Gastrocnemius medialis (tissue), 4 donors: Measurements from ENCODE around the gene GRIK2.
"Not testable (repeated sequence)": the region's sequence is repeated elsewhere in the genome, so short reads cannot be mapped to it uniquely, and the experiment has no call there.

ENCODE experiments used
- POLR2A ChIP-seq, 2 donors: fragments of 450-650 bp; IDR thresholded peaks; one replicate each; pipeline ENCODE4 v1.6.1; 2017; ENCODE audit warnings: antibody characterized with exemption in 2 of 2, mild to moderate bottlenecking in 2 of 2, moderate library complexity in 2 of 2
- TF ChIP-seq, protein P1 (sequence below), 5 experiments: fragments of 450-650 bp in 3 of 5; fragments of 200-600 bp in 2 of 5; sonication (generic) in 2 of 5; IDR thresholded peaks in 4 of 5; conservative IDR thresholded peaks in 1 of 5; 1 replicate in 4 of 5; 2 replicates in 1 of 5; pipeline ENCODE4 v1.5.1; 2016 to 2019; ENCODE audit warnings: antibody characterized with exemption in 5 of 5, mild to moderate bottlenecking in 3 of 5, moderate library complexity in 3 of 5

DNA sequence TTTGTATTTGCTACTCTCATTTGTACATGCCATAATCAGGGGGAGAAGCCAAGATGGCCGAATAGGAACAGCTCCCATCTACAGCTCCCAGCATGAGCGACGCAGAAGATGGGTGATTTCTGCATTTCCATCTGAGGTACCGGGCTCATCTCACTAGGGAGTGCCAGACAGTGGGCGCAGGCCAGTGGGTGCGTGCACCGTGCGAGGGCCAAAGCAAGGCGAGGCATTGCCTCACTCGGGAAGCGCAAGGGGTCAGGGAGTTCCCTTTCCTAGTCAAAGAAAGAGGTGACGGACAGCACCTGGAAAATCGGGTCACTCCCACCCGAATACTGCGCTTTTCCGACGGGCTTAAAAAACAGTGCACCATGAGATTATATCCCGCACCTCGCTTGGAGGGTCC is 694.7 kb downstream of the GRIK2 start:
- TF ChIP-seq, protein P1, sequence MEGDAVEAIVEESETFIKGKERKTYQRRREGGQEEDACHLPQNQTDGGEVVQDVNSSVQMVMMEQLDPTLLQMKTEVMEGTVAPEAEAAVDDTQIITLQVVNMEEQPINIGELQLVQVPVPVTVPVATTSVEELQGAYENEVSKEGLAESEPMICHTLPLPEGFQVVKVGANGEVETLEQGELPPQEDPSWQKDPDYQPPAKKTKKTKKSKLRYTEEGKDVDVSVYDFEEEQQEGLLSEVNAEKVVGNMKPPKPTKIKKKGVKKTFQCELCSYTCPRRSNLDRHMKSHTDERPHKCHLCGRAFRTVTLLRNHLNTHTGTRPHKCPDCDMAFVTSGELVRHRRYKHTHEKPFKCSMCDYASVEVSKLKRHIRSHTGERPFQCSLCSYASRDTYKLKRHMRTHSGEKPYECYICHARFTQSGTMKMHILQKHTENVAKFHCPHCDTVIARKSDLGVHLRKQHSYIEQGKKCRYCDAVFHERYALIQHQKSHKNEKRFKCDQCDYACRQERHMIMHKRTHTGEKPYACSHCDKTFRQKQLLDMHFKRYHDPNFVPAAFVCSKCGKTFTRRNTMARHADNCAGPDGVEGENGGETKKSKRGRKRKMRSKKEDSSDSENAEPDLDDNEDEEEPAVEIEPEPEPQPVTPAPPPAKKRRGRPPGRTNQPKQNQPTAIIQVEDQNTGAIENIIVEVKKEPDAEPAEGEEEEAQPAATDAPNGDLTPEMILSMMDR (IDR thresholded peaks at IDR 0.05 in 4 of 5, conservative IDR thresholded peaks at IDR 0.05 in 1 of 5) = not testable (repeated sequence)
- not testable (repeated sequence) for TF ChIP-seq POLR2A (IDR thresholded peaks at IDR 0.05)
